GM18861 (cell line): Measurements from ENCODE around the gene BPIFA3.

Source experiments
- ATAC-seq: cut with Tn5 transposase; IDR thresholded peaks from one replicate; pipeline ENCODE4 v1.9.1; 2021; ENCODE audit not compliant: unreplicated experiment

Gene BPIFA3

DNA sequence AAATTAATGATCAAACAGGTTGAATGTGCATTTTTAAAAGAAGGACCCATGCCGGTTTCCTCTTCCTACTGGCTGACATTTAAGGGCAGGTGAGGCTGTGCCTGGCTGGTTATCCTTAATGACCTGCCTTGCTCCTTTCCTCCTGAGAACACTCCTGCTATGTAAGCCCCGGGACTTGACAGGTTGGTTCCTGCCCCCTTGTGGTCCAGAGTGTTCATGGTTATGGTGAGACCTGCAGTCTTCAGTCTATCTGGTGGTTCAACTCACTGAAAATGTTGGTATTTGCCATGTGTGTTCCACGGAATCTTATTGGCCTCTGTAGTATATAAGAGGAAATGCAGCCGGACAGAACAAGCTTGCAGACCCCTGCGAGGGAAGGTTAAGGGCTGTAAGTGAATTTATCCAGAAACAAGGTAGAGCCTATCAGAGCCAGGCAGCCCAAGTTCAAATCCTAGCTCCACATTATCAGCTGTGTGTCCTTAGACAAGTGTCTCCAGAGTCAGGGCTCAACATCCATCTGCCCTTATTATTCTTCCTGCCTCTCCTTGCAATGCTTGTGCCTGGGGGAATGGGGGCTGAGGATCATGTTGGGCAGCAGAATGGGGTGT is 5.2 kb upstream of the BPIFA3 start:
- no peak for ATAC-seq

DNA sequence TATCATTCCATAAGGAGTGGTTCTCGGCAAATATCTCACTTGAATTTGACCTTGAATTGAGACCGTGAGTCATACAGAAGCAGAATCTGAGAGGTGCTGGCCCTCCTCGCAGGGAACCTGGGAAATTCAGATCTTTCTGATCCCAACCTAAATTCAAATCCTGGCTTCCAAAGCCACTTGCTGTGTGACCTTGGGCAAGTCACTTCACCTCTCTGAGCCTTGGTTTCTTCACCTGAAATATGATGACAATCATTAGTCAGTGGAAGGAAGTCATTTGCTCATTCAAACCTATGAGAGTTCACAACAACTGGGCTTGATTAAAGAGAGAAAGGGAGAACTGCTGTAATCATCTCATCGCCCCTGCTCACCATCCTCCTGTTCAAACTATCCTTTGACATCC is 7.2 kb downstream of the BPIFA3 start:
- no peak for ATAC-seq

GRCh38 chr20:33229843-33230242 is 12.7 kb downstream of the BPIFA3 start:
- ATAC-seq: no peak

DNA sequence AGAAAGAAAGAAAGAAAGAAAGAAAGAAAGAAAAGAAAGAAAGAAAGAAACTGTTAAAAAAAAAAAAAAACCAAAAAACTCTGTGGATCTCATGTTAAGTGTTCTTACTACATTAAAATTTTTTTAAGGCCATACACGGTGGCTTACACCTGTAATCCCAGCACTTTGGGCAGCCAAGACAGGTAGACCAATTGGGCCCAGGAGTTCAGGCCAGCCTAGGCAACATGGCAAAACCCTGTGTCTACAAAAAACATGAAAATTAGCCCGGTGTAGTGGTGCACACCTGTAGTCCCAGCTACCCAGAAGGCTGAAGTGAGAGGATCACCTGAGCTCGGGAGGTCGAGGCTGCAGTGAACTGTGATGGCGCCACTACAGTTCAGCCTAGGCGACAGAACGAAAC is 14.1 kb downstream of the BPIFA3 start:
- no peak for ATAC-seq

DNA sequence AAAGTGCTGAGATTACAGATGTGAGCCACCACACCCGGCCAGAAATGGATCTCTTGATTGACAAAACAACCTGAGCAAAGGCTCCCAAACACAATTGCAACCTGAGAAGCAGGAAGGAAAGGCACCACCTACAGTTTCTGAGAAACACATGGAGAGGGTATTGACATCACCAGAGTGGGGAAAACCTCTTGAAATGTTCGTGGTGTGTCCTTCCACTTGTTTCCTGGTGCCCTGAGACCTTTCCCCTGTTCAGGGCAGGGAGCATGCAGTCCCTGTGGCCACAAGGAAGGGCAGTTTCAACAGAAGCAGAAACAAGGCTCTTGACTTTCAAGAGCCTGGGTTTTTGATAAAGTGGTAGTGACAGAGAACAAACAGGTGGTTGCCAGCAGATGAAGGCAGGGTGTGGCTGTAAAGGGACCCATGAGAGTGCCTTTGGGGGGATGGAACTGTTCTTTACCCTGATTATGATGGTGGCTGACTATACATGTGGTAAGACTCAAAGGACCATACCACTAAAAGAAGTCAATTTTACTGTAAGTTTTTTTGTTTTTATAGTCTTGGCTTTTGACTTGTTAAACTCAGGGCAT is 15.4 kb downstream of the BPIFA3 start:
- no peak for ATAC-seq

GRCh38 chr20:33233129-33233774 is 16.1 kb downstream of the BPIFA3 start:
- no peak for ATAC-seq

- no peak for ATAC-seq
Observed at GRCh38 chr20:33234050-33234449, 16.9 kb downstream of the BPIFA3 start.

DNA sequence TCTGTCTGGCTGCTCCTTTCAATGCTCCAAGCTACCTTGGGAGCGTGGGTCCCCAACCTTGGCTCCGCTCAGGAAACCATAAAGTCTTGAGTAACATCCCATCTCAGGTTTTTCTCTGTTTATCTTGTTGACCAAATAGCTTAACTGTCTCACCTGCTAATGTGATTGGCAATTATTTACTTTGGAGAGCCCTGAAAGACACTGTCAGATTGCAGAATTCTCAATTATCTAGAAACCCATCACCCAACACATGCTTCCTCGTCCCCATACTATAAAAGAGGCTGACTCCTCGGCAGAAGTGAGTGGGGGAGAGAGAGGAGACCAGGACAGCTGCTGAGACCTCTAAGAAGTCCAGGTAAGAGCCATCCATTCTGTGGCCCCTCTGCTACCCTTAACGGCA is 18.5 kb downstream of the BPIFA3 start, which contains the start of gene BPIFA1:
Gene BPIFA1, plus strand, starts transcription at position 301 of the 400 bp plus-strand sequence. CDS start 1,716 bp downstream, outside the sequence.
- ATAC-seq: no peak

DNA sequence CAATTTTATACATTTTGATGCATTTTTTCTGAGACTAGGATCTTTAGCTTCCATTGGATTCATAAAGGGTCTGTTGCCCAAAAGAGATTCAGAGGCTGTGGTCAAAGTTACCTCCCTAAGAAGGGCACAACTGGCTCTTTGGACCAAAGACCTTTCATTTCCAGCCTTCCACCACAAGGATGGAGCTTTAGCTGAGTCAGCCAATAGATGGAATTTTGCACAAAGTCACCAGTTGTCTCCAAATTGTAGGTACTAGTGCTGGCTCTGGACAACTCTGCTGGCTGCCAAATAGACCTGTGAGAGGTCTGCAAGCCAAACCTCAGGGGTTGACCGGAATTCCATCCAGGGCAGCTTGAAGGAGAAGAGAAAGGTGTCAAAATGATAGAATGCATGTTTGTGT is 19.2 kb downstream of the BPIFA3 start:
- ATAC-seq: no peak

DNA sequence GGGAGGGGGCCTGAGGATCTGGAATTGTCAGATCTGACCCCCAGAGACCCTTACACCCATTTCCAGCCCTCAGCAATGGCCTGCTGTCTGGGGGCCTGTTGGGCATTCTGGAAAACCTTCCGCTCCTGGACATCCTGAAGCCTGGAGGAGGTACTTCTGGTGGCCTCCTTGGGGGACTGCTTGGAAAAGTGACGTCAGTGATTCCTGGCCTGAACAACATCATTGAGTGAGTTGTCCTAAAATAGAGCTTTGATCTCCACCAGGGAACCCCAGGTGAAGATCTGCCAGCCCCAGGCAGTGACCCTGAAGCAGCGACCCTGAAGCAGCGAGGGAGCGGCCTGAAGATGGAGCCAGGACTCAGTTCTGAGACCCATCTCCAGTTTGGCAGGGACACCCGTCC is 20.8 kb downstream of the BPIFA3 start:
- ATAC-seq: no peak

DNA sequence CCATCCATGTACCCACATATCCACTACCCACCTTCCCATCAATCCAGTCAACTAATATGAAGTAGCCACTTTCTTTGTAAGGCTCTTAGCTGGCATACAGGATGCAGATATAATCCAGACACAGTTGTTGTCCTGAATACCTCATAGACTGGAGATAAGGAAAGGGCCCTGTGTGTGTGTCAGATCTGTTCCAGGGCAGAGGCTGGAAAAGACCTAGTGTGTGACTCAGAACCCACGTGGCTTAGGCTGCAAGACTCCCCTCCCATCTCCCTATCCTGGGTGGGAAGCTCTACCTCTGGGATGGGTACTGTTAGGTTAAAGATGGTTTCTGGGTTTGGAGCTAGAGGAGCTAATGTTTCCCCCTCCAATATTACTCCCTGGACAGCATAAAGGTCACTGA is 22.3 kb downstream of the BPIFA3 start:
- ATAC-seq: no peak

- ATAC-seq: no peak
Observed at GRCh38 chr20:33239979-33240736, 23.0 kb downstream of the BPIFA3 start.

- ATAC-seq: no peak
Observed at GRCh38 chr20:33240923-33241322, 23.8 kb downstream of the BPIFA3 start.

DNA sequence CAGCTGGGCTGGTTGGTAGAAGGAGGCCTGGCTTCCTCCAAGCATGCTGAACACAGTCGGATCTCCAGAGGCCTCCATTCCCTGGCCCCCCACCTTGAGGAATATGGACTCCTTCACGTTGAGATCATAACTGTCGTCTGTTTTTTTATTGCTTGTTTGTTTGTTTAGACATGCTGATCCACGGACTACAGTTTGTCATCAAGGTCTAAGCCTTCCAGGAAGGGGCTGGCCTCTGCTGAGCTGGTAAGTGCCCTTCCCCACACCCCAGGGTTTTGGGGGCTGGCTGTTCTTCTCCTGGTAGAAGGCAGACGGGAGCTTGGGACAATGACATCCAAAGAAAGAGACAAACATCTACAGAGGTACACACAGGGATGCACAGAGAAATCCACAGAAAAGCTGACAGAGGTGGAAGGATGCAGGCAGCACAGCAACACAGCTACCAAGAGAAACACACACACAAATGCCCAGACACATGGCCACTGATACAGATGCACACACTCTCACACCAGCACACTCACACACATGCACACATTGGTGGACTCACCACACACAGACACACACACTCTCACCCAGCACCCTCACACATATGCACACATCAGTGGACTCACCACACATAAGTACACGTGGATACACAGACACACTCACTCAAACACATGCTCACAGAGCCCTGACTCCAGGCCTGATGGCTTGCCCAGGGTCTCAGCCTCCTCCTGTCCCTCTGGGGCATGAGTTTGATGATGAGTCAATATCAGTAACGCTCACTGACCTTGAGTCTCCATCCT is 25.4 kb downstream of the BPIFA3 start:
- no peak for ATAC-seq

DNA sequence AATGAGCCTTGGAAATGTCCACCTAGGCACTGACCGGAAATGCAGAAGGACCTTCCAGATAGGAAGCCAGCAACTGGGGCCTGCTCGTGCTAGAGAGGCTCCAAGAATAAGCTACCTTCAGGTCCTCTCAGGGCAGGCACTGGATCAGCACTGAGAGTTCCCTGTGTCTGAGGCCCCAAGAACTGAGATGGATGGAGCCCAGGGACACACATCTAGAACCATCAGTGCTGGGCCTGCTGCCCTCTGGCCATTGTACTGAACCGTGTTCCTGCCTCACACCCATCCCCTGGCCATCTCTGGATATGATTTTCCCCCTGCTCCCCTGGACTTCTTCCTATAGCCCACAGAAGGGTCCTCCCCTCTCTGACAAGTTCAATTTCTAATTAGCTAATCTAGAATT is 28.9 kb downstream of the BPIFA3 start:
- ATAC-seq: no peak

GRCh38 chr20:33249456-33249855 is 32.3 kb downstream of the BPIFA3 start:
- ATAC-seq: no peak

DNA sequence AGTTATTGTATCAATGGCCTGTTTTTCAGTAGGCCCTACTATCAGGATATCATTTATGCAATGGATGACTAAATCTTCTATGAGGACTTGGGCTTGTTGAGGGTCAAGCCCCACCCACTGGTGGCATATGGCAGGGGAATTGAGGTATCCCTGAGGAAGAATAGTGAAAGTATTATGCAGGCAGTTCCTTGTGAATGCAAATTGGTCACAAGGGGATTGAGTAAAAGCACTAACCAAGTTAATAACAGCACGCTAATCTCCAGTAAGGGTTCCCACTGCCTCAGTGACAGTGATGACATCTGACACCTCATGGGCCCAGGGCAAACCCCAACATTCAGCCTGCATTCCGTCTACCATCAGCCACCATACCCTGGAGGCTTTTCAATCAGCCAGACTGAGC is 33.5 kb downstream of the BPIFA3 start:
- ATAC-seq: no peak

GRCh38 chr20:33251496-33251895 is 34.3 kb downstream of the BPIFA3 start:
- no peak for ATAC-seq

GRCh38 chr20:33252460-33252859 is 35.3 kb downstream of the BPIFA3 start:
- no peak for ATAC-seq

DNA sequence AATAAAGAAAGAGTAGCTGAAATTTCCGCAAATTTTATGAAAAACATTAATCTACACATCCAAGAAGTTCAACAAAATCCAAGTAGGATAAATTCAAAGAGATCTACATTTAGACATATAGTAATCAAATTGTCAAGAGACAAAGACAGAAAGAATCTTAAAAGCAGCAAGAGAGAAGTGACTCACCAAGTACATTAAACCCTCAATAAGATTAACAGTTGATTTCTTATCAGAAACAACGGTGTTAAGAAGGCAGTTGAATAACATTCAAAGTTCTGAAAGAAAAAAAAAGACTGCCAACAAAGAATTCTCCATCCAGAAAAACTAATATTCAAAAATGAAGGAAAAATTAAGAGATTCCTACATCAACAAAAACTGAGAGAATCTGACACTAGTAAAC is 37.9 kb downstream of the BPIFA3 start:
- ATAC-seq: no peak

GRCh38 chr20:33257237-33257636 is 40.1 kb downstream of the BPIFA3 start:
- no peak for ATAC-seq
